KBM-7 (cell line): ENCODE results near the gene PIGR.

ENCODE experiments used
- DNase-seq: peaks from one replicate; pipeline ENCODE4 v3.0.0-alpha.2; 2015
- in situ Hi-C: fragments of 300-500 bp; cut with MboI; formaldehyde crosslinking; loops from 2 replicates; pipeline ENCODE4 v1.14.3; 2020; ENCODE audit warnings: low sequenced_read_pairs, low pct_unique_long_range_greater_than_20kb, mixed read lengths

Gene PIGR

GRCh38 chr1:206962272-206962671 is 16.0 kb upstream of the PIGR start:
- DNase-seq, result peak; percentile 59
- in situ Hi-C loops, result no loop called here

- in situ Hi-C loops, result no loop called here
- DNase-seq, result peak; percentile 19
These were observed 15.4 kb upstream of the PIGR start for GRCh38 chr1:206961668-206962067.

DNA sequence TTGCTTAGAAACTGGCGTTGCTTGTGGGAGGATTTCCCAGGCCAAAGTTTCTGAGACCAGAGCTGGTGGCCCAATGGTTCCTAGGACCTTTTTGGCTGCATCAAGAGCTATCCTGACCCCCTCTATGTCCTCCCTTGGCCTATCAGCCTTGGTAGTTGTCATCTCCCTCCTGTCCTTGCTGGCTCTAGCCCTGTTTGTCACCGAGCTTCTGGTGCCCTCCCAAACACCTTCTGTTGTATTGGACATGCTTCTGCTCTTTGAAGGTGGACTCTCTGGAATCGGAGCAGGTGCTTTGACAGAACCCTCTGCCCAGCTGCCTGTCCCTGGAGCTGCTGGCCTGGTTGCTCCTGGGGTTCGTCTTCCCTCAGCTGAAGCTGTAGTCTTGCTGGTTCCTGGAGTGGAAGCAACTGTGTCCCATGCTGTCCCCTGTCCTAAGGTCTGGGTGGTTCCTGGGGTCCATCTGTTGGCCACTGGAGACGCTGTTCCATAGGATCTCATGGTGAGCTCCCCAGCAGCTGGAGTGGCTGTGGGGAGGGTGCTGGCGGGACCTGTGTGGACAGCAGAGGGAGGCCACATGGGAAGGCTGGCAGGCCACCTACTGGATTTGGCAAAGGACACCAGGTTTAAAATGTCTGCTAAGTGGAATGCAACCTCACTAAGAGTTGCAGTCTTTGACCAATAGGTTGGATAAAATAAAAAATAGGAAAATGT is 14.6 kb upstream of the PIGR start:
- in situ Hi-C loops, result no loop called here
- no peak for DNase-seq

- in situ Hi-C loops, result no loop called here
- DNase-seq, result no peak
These were observed 11.9 kb upstream of the PIGR start for GRCh38 chr1:206958144-206958543.

DNA sequence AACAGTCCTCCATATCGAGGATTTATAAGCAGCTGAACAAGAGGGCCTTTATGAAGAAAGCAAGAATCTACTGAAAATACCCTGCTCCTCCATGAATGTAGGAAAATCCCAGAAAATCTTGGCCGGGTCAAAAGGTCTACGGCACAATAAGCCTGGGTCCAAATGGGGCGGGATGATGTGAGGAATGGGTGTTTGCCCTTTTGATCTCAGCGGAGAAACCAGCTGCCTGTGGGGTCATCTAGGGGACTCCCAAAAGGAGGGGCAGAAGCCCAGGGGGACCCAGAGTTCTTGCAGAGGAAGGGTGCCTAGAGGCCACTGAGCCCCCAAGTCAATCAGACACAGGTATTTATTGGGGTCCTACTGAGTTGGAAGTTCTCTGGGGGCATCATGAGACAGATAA is 11.4 kb upstream of the PIGR start:
- in situ Hi-C loops, result no loop called here
- DNase-seq, result no peak

DNA sequence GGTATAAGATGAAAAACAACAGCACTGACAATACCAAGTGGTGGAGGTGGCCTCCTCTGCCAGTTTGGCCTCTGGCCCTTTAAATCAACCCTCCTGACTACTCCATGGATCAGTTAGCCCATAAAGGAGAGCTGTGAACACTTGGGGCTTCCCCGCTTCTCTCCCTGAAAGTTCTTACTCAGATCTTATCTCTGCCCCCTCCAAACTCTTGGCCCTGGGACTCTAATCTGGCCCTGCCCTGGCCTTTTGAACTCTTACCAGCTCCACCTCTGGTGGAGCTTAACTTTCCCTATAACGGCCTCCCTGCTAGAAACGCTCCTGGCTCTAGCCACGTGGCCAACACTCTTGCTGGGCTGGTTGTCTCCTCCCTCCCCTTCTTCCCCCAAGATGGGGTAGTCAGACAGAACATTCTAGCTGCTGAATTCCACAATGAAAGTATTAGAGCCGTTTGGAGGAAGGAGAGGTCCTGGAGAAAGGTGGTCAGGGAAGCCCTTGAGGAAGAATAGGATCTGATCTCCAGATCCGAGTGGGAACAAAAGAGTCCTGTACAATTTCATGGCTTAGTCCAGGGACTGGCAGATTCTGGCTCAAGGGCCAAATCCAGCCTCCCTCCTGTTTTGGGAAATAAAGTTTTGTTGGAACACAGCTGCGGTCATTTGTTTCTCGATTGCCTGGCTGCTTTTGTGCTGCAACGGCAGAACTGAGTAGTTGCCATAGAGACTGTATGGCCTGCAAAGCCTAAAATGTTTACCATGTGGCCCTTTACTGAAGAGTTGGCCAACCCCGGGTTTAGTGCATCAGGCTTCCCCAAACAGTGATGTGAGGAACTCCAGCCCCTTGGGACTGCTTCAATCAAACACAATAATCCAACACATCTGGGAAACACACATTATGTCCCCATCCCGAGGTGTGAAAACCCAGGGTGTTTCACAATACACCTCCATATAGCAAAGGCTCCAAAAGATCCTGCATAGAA is 9.5 kb upstream of the PIGR start:
- in situ Hi-C loops, result no loop called here
- no peak for DNase-seq

- in situ Hi-C loops, result no loop called here
- no peak for DNase-seq
These were observed 8.4 kb upstream of the PIGR start for GRCh38 chr1:206954459-206955342.

GRCh38 chr1:206953626-206954025 is 7.4 kb upstream of the PIGR start:
- in situ Hi-C loops, result no loop called here
- DNase-seq, result no peak

- in situ Hi-C loops, result no loop called here
These were observed 6.9 kb upstream of the PIGR start for GRCh38 chr1:206953126-206953525.

DNA sequence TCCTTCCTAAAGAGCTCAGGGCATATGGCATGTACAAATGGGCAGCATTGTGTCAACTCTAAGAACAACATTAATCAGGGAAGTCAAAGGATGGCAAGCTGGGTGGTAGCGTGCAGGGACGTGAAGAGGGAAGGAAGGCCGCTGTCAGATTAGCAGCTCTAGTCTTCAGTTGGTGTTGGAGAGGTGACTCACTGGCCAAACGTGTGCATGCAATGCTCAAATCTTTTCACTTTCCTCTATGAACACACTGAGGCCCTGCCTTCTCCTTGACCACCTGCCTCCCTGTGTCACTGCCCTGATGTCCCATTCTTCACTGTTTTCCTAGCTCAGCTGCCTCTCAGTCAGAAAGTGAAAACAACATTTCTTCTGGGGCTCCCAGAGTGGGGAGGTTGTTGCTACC is 5.9 kb upstream of the PIGR start:
- peak; percentile 31 for DNase-seq
- in situ Hi-C loops, result no loop called here

More at GRCh38 chr1:206953126-206953525, 6.9 kb upstream of the PIGR start:
- no peak for DNase-seq

DNA sequence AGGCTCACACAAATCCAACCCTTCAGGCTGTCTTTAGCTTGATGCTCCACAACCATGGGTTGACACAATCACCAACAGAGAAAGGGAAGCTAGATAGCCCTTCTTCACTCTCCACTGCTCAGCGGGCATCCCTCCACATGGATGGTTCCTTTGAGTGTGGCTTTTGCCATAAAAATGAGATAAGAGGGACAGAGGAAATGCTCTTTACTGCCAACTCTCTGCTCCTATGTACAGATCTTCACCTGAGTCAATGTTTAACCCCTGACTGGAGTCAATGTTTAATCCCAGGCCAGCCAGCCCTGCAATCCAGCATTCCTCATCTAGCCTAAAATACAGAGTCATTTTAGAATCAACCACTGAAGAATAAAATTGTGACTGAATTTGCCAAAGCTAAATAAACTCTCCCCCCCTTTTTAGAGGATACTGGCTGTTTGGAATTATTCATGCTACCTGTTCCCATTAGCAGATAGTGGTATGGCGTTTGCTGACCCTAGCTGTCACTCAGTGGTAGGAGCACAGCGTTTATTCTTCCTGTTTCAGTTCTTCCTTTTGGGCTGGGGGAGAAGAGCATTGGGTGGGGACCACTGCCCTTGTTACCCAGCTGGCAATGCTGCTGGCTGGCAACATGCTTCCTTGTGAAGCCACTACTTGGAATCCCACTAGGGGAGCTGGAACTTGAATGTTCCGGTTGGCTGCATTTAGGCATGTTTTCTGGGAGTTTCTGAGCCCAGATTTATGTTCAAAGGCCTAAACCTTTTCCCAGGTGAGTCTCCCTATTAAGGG is 5.2 kb upstream of the PIGR start:
- no peak for DNase-seq
- in situ Hi-C loops, result no loop called here

GRCh38 chr1:206949641-206950040 is 3.4 kb upstream of the PIGR start:
- in situ Hi-C loops, result no loop called here
- no peak for DNase-seq

GRCh38 chr1:206949208-206949607 is 2.9 kb upstream of the PIGR start:
- no peak for DNase-seq
- in situ Hi-C loops, result no loop called here

DNA sequence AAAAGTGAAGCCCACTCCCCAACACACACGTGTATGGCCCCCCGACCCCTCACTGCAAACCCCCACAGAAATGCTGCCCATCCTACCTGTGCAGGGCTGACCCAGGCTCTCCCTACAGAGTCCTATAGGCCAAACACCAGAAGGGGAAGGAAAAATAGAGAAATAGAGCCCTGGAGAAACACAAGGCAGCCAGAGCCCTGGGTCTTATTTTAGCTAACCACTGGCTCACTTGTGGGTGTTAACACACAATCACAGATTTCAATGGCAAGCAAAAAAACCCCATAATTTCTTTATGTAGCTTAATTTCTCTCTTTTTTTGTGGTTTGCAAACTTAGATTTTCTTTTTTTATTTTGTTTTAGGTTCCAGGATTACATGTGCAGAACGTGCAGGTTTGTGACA is 989 bp upstream of the PIGR start:
- in situ Hi-C loops, result no loop called here
- no peak for DNase-seq

GRCh38 chr1:206945779-206946178 is 487 bp downstream of the PIGR start:
- no peak for DNase-seq
- in situ Hi-C loops, result no loop called here

GRCh38 chr1:206944703-206945102 is 1.6 kb downstream of the PIGR start:
- no peak for DNase-seq
- in situ Hi-C loops, result no loop called here

DNA sequence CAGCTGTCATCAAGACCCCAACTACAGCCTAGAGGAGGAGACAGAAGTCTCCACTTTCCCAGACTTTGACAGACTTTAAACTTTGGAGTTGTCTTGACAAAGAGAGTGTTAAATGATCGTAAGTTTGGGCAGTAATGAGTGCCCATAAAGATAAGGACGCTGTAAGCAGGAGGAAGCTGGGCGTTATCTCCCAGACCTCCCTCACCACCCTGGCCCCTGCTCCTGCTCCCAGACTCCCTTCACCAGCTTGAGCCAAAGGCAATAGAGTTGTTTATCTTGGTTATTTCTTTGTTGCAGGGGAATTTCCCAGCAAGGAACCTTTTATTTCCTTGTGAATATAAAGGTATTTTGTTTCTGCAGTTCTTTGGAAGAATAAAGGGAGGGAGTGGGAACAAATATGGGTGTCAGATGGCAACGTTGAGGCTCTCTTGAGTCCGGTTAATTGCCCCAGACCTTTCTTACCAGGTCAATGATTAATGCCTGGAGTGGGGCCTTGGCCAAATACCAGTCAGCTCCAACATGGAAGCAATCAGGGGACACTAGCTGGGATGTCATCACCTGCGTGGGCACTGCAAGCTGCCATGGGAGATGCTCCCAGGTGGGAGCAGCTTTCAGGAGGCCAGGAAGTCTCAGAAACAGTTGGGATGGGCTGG is 4.4 kb downstream of the PIGR start:
- no peak for DNase-seq
- in situ Hi-C loops, result no loop called here

GRCh38 chr1:206940588-206940936 is 5.7 kb downstream of the PIGR start:
- DNase-seq, result no peak
- in situ Hi-C loops, result no loop called here
